ENCODE results near the gene NOD2. TPM values are rescaled to one million over a fixed set of nuclear protein-coding genes. Genes with fewer than 3 reads are reported as not detected.

NOD2 gene
- total and polyA plus RNA-seq, 2 of the 13 experiments (the other 11 are each of a cell fraction or from before 2014, with no cell fraction given) = 0.27 to 0.81 TPM

DNA sequence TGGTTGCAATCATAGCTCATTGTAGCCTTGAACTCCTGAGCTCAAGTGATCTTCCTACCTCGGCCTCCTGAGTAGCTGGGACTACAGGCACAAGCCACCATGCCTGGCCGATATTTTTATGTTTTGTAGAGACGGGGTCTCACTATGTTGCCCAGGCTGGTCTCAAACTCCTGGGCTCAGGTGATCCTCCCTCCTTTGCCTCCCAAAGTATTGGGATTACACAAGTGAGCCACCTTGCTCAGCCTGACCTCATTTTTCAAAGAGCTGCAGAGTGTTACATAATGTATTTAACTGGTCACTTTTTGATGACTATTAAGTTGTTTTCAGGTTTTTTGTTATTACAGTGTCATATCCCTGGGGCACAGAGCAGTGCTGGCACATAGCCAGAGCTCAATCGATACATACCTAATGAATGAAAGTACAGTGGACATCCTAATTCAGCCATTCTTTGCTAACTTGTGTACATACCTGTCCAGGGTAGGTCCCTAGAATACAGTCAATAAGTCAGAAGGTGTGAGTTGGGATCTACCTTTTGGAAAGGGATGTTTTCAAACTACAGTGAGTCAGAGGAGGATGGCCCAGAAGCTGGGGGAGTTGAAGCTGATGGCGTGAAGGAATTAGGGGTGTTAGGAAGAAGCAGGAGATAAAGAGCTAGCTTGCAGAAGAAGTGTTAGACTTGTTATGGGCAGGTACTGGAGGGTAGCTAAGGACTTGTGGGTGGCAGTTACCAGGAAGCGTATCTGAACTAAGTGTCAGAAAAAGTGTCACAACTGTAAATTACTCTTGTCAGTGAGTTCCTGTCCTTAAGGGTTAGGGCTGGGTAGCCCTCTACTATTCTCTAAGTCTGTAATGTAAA lies 28.4 kb downstream of the NOD2 start (continued):
- TF ChIP-seq, protein P1, sequence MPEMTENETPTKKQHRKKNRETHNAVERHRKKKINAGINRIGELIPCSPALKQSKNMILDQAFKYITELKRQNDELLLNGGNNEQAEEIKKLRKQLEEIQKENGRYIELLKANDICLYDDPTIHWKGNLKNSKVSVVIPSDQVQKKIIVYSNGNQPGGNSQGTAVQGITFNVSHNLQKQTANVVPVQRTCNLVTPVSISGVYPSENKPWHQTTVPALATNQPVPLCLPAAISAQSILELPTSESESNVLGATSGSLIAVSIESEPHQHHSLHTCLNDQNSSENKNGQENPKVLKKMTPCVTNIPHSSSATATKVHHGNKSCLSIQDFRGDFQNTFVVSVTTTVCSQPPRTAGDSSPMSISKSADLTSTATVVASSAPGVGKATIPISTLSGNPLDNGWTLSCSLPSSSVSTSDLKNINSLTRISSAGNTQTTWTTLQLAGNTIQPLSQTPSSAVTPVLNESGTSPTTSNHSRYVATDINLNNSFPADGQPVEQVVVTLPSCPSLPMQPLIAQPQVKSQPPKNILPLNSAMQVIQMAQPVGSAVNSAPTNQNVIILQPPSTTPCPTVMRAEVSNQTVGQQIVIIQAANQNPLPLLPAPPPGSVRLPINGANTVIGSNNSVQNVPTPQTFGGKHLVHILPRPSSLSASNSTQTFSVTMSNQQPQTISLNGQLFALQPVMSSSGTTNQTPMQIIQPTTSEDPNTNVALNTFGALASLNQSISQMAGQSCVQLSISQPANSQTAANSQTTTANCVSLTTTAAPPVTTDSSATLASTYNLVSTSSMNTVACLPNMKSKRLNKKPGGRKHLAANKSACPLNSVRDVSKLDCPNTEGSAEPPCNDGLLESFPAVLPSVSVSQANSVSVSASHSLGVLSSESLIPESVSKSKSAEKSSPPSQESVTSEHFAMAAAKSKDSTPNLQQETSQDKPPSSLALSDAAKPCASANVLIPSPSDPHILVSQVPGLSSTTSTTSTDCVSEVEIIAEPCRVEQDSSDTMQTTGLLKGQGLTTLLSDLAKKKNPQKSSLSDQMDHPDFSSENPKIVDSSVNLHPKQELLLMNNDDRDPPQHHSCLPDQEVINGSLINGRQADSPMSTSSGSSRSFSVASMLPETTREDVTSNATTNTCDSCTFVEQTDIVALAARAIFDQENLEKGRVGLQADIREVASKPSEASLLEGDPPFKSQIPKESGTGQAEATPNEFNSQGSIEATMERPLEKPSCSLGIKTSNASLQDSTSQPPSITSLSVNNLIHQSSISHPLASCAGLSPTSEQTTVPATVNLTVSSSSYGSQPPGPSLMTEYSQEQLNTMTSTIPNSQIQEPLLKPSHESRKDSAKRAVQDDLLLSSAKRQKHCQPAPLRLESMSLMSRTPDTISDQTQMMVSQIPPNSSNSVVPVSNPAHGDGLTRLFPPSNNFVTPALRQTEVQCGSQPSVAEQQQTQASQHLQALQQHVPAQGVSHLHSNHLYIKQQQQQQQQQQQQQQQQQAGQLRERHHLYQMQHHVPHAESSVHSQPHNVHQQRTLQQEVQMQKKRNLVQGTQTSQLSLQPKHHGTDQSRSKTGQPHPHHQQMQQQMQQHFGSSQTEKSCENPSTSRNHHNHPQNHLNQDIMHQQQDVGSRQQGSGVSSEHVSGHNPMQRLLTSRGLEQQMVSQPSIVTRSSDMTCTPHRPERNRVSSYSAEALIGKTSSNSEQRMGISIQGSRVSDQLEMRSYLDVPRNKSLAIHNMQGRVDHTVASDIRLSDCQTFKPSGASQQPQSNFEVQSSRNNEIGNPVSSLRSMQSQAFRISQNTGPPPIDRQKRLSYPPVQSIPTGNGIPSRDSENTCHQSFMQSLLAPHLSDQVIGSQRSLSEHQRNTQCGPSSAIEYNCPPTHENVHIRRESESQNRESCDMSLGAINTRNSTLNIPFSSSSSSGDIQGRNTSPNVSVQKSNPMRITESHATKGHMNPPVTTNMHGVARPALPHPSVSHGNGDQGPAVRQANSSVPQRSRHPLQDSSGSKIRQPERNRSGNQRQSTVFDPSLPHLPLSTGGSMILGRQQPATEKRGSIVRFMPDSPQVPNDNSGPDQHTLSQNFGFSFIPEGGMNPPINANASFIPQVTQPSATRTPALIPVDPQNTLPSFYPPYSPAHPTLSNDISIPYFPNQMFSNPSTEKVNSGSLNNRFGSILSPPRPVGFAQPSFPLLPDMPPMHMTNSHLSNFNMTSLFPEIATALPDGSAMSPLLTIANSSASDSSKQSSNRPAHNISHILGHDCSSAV (CRISPR knock-in tag; IDR thresholded peaks at IDR 0.05; ENCODE audit: borderline replicate concordance) = no peak
- TF ChIP-seq MEIS1 (CRISPR knock-in tag; IDR thresholded peaks at IDR 0.05; ENCODE audit: borderline replicate concordance) = no peak
- no peak for TF ChIP-seq TMF1 (CRISPR knock-in tag; IDR thresholded peaks at IDR 0.05; ENCODE audit: low read depth)
- TF ChIP-seq ZFP36L2 (CRISPR knock-in tag; IDR thresholded peaks at IDR 0.05) = no peak
- TF ChIP-seq ATM (IDR thresholded peaks at IDR 0.05; ENCODE audit: borderline replicate concordance) = no peak
- no peak for TF ChIP-seq ATAD3A (CRISPR knock-in tag; IDR thresholded peaks at IDR 0.05)
- TF ChIP-seq ZNF790 (CRISPR knock-in tag; IDR thresholded peaks at IDR 0.05; ENCODE audit: borderline replicate concordance) = no peak
- TF ChIP-seq ZKSCAN5 (CRISPR knock-in tag; IDR thresholded peaks at IDR 0.05) = no peak
- TF ChIP-seq ZFY (CRISPR knock-in tag; IDR thresholded peaks at IDR 0.05) = no peak
- no peak for TF ChIP-seq ZNF557 (CRISPR knock-in tag; IDR thresholded peaks at IDR 0.05)
- no peak for TF ChIP-seq CCDC6 (CRISPR knock-in tag; IDR thresholded peaks at IDR 0.05)
- no peak for TF ChIP-seq MLLT10 (CRISPR knock-in tag; IDR thresholded peaks at IDR 0.05)
- TF ChIP-seq, protein P2, sequence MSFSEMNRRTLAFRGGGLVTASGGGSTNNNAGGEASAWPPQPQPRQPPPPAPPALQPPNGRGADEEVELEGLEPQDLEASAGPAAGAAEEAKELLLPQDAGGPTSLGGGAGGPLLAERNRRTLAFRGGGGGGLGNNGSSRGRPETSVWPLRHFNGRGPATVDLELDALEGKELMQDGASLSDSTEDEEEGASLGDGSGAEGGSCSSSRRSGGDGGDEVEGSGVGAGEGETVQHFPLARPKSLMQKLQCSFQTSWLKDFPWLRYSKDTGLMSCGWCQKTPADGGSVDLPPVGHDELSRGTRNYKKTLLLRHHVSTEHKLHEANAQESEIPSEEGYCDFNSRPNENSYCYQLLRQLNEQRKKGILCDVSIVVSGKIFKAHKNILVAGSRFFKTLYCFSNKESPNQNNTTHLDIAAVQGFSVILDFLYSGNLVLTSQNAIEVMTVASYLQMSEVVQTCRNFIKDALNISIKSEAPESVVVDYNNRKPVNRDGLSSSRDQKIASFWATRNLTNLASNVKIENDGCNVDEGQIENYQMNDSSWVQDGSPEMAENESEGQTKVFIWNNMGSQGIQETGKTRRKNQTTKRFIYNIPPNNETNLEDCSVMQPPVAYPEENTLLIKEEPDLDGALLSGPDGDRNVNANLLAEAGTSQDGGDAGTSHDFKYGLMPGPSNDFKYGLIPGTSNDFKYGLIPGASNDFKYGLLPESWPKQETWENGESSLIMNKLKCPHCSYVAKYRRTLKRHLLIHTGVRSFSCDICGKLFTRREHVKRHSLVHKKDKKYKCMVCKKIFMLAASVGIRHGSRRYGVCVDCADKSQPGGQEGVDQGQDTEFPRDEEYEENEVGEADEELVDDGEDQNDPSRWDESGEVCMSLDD (CRISPR knock-in tag; IDR thresholded peaks at IDR 0.05; ENCODE audit: borderline replicate concordance) = no peak
- TF ChIP-seq HES4 (CRISPR knock-in tag; IDR thresholded peaks at IDR 0.05; ENCODE audit: borderline replicate concordance) = no peak
- TF ChIP-seq BRCA1 (CRISPR knock-in tag; IDR thresholded peaks at IDR 0.05) = no peak
- TF ChIP-seq ZMYM3 (CRISPR knock-in tag; IDR thresholded peaks at IDR 0.05) = peak; percentile 61

Data from HepG2 (cell line).